PFSK-1 (cell line): Measurements from ENCODE around the gene SLC9A3.

Source experiments
- FOXP2 ChIP-seq: optimal IDR thresholded peaks from 2 replicates; pipeline ENCODE3; 2011; ENCODE audit warnings: borderline replicate concordance, control low read depth, inconsistent platforms; ENCODE audit not compliant: insufficient read depth; ENCODE audit errors: extremely low read length, extremely low read depth
- POLR2AphosphoS5 ChIP-seq: IDR thresholded peaks from 2 replicates; pipeline ENCODE4 v1.6.1; 2012; ENCODE audit warnings: low read depth, mild to moderate bottlenecking, control low read depth, low read length, moderate library complexity
- SIN3A ChIP-seq: IDR thresholded peaks from 2 replicates; pipeline ENCODE4 v1.6.1; 2012; ENCODE audit warnings: mild to moderate bottlenecking, low read length, moderate library complexity, borderline replicate concordance; ENCODE audit not compliant: insufficient read depth
- TAF1 ChIP-seq: IDR thresholded peaks from 2 replicates; pipeline ENCODE4 v1.6.1; 2012; ENCODE audit warnings: low read length, control low read depth, borderline replicate concordance; ENCODE audit not compliant: insufficient read depth
- TF ChIP-seq, protein P1 (sequence below), 2 experiments: IDR thresholded peaks; 2 replicates each; pipeline versions ENCODE4 v1.6.1 to v1.8.0; 2011 to 2012; ENCODE audit warnings: low read depth in 2 of 2, low read length in 2 of 2, control low read depth in 1 of 2, inconsistent platforms in 1 of 2, mild to moderate bottlenecking in 1 of 2, moderate library complexity in 1 of 2; ENCODE audit not compliant: insufficient read depth in 1 of 2

- TF ChIP-seq SIN3A (no peak), FOXP2 (no peak), POLR2AphosphoS5 (no peak), TAF1 (no peak)
- TF ChIP-seq, protein P1, sequence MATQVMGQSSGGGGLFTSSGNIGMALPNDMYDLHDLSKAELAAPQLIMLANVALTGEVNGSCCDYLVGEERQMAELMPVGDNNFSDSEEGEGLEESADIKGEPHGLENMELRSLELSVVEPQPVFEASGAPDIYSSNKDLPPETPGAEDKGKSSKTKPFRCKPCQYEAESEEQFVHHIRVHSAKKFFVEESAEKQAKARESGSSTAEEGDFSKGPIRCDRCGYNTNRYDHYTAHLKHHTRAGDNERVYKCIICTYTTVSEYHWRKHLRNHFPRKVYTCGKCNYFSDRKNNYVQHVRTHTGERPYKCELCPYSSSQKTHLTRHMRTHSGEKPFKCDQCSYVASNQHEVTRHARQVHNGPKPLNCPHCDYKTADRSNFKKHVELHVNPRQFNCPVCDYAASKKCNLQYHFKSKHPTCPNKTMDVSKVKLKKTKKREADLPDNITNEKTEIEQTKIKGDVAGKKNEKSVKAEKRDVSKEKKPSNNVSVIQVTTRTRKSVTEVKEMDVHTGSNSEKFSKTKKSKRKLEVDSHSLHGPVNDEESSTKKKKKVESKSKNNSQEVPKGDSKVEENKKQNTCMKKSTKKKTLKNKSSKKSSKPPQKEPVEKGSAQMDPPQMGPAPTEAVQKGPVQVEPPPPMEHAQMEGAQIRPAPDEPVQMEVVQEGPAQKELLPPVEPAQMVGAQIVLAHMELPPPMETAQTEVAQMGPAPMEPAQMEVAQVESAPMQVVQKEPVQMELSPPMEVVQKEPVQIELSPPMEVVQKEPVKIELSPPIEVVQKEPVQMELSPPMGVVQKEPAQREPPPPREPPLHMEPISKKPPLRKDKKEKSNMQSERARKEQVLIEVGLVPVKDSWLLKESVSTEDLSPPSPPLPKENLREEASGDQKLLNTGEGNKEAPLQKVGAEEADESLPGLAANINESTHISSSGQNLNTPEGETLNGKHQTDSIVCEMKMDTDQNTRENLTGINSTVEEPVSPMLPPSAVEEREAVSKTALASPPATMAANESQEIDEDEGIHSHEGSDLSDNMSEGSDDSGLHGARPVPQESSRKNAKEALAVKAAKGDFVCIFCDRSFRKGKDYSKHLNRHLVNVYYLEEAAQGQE (IDR thresholded peaks at IDR 0.05; ENCODE audit: insufficient read depth in 1 of 2, low read depth in 2 of 2, low read length in 2 of 2), result no peak
These were observed 30.5 kb downstream of the SLC9A3 start for GRCh38 chr5:493758-494157.
